Hepatic stellate cell (primary cell): Measurements from ENCODE around the gene SLC6A19.

Source experiments
- DNase-seq: peaks from one replicate; pipeline ENCODE4 v3.0.0; 2011; ENCODE audit warnings: low spot score

Gene SLC6A19

GRCh38 chr5:1195916-1196315, 5.5 kb upstream of the SLC6A19 start:
- DNase-seq: no peak

- DNase-seq: no peak
Observed at GRCh38 chr5:1196562-1196961, 4.8 kb upstream of the SLC6A19 start.

- DNase-seq: no peak
Observed at GRCh38 chr5:1197876-1198666, 3.3 kb upstream of the SLC6A19 start.

GRCh38 chr5:1199340-1199648, 2.1 kb upstream of the SLC6A19 start:
- DNase-seq: no peak

- DNase-seq: no peak
Observed at GRCh38 chr5:1199649-1200494, 1.5 kb upstream of the SLC6A19 start.

GRCh38 chr5:1200495-1201326, 684 bp upstream of the SLC6A19 start:
- no peak for DNase-seq

GRCh38 chr5:1202026-1202797, 817 bp downstream of the SLC6A19 start:
- DNase-seq: no peak

- DNase-seq: no peak
Observed at GRCh38 chr5:1202798-1203185, 1.4 kb downstream of the SLC6A19 start.

- DNase-seq: no peak
Observed at GRCh38 chr5:1203311-1203967, 2.0 kb downstream of the SLC6A19 start.

GRCh38 chr5:1203968-1204692, 2.7 kb downstream of the SLC6A19 start:
- no peak for DNase-seq

- DNase-seq: peak; percentile 52
Observed at GRCh38 chr5:1204693-1205242, 3.4 kb downstream of the SLC6A19 start.

- DNase-seq: no peak
Observed at GRCh38 chr5:1205255-1206180, 4.1 kb downstream of the SLC6A19 start.

GRCh38 chr5:1206521-1207412, 5.4 kb downstream of the SLC6A19 start:
- no peak for DNase-seq

- DNase-seq: no peak
Observed at GRCh38 chr5:1207555-1207954, 6.2 kb downstream of the SLC6A19 start.

- DNase-seq: no peak
Observed at GRCh38 chr5:1208221-1208742, 6.9 kb downstream of the SLC6A19 start.

GRCh38 chr5:1208743-1209488, 7.5 kb downstream of the SLC6A19 start:
- DNase-seq: peak; percentile 51

- no peak for DNase-seq
Observed at GRCh38 chr5:1209489-1209852, 8.1 kb downstream of the SLC6A19 start.
